ENCODE measurements around the gene STAT5B.

DNA sequence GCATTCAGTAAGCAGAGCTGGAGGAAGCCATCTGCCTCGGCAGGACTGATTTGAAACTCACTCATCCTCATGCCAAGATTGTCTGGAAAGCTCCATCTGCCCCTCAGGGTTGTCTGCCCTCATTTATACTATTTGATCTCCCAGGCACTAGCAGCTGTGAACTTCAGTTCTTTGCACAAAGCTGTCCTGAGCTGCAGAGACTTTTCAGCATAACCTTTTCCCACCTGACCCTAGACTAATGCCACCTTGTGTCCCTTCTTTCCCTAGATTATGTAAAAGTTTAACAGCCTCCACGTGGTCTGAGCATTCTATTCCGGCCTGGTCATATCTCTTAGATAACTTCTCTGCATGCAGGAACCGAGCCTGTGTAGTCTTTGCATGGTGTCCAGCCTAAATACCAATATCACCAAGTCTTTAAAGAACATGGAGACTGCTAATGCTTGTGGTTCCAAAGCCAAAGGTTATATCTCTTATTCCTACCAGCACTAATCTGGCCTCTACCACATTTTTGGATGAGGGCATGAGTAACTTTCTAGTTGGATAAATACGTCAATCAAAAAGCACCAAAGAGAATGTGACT is 41.2 kb upstream of the STAT5B start:
- no peak for TF ChIP-seq CTCF (IDR thresholded peaks at IDR 0.05 in 2 of 3, conservative IDR thresholded peaks at IDR 0.05 in 1 of 3; ENCODE audit: borderline replicate concordance in 1 of 3, insufficient read depth in 1 of 3, low read depth in 2 of 3, low read length in 2 of 3)
- TF ChIP-seq POLR2A (IDR thresholded peaks at IDR 0.05; ENCODE audit: borderline replicate concordance, extremely low read depth, insufficient read depth, insufficient read length), result no peak
- TF ChIP-seq MAX (IDR thresholded peaks at IDR 0.05), result no peak
- TF ChIP-seq ZNF274 (IDR thresholded peaks at IDR 0.05; ENCODE audit: low read depth, low read length), result no peak
- TF ChIP-seq SP1 (IDR thresholded peaks at IDR 0.05; ENCODE audit: low read depth), result no peak

Measured in HCT116 (cell line).